ENCODE results near the gene SCD5. TPM values are rescaled to one million over a fixed set of nuclear protein-coding genes. Genes with fewer than 3 reads are reported as not detected.

The SCD5 gene
- total and polyA plus RNA-seq, 2 of the 4 experiments (the other 2 are of a cell fraction) = 12.4 to 13.5 TPM

GRCh38 chr4:82801910-82802521 is 3.4 kb upstream of the SCD5 start:
- H3K79me1 ChIP-seq (ENCODE audit: low read depth in 1 of 2, low read length in 2 of 2) = peaks cover 7 to 8% of the 10 kb centered on the region in 2 experiments; a peak in 3 of 4 replicates
- no peak overlapping the region for H3K23ac ChIP-seq (ENCODE audit: low read depth, low read length)
- H3K56ac ChIP-seq (ENCODE audit: extremely low read depth, insufficient read depth, low read length) = no peak overlapping the region
- no peak overlapping the region for H2BK15ac ChIP-seq (ENCODE audit: low read depth, low read length)
- H4K5ac ChIP-seq (ENCODE audit: low read depth, low read length) = no peak overlapping the region
- peak; percentile 51 for DNase-seq
- in situ Hi-C loops (cut with MboI; ENCODE audit: low sequenced_read_pairs) (no loop called here), dilution Hi-C loops (cut with HindIII; ENCODE audit: low sequenced_read_pairs, unreplicated experiment) (no loop called here), intact Hi-C loops (cut with micrococcal nuclease) (loop anchor here (2.0 kb wide), 1 partner anchor 339 kb away; no protein-coding TSS in a partner anchor)
- no peak overlapping the region for H3K4me2 ChIP-seq (ENCODE audit: low read depth, low read length)
- H3K4me1 ChIP-seq (ENCODE audit: control insufficient read depth, insufficient read depth, low read length) = peaks cover 6% of the 10 kb centered on the region; the same call in 1 of the 2 replicates
- H4K91ac ChIP-seq (ENCODE audit: insufficient read depth, low read depth, low read length) = no peak overlapping the region
- peaks cover 4% of the 10 kb centered on the region; the same call in 1 of the 2 replicates for H3K9me1 ChIP-seq (ENCODE audit: insufficient read depth, low read length)
- peaks cover 5% of the 10 kb centered on the region; the same call in 1 of the 2 replicates for H4K20me1 ChIP-seq (ENCODE audit: insufficient read depth, low read length)
- no TSS peak for BruUV-seq (replicated peaks)
- POLR2A ChIA-PET (ENCODE audit: unreplicated experiment) = no interaction called here
- no peak overlapping the region for H2AK9ac ChIP-seq (replicated peaks; ENCODE audit: low read depth, low read length, poor library complexity)
- H3K4ac ChIP-seq (ENCODE audit: low read depth, low read length) = no peak overlapping the region
- no peak overlapping the region for H2BK20ac ChIP-seq (ENCODE audit: low read depth, low read length)
- H3K27me3 ChIP-seq (ENCODE audit: control insufficient read depth, insufficient read depth, low read length) = peaks cover 5% of the 10 kb centered on the region
- no peak overlapping the region for H3K4me3 ChIP-seq (ENCODE audit: insufficient read depth, low read depth, low read length)
- H3K9ac ChIP-seq (ENCODE audit: low read depth, low read length) = no peak overlapping the region
- H3K36me3 ChIP-seq (ENCODE audit: control insufficient read depth, insufficient read depth, low read length) = no peaks in the 10 kb centered on the region
- TF ChIP-seq SMC3 (IDR thresholded peaks at IDR 0.05; ENCODE audit: low read depth, low read length) (peak; percentile 46), POLR2A (IDR thresholded peaks at IDR 0.05; ENCODE audit: low read depth, low read length) (no peak), MAZ (IDR thresholded peaks at IDR 0.05; ENCODE audit: borderline replicate concordance, low read depth, low read length) (no peak), RFX5 (IDR thresholded peaks at IDR 0.05; ENCODE audit: low read depth, low read length) (no peak), USF2 (IDR thresholded peaks at IDR 0.05; ENCODE audit: low read depth, low read length) (no peak), MAFK (IDR thresholded peaks at IDR 0.05; ENCODE audit: low read depth, low read length) (no peak), MXI1 (IDR thresholded peaks at IDR 0.05; ENCODE audit: borderline replicate concordance, low read depth, low read length) (no peak), NFE2L2 (IDR thresholded peaks at IDR 0.05; ENCODE audit: low read depth, low read length) (no peak), RCOR1 (IDR thresholded peaks at IDR 0.05; ENCODE audit: insufficient replicate concordance, low read length) (no peak), ELK1 (IDR thresholded peaks at IDR 0.05; ENCODE audit: borderline replicate concordance, low read depth, low read length) (no peak), BHLHE40 (IDR thresholded peaks at IDR 0.05; ENCODE audit: low read depth, low read length) (no peak), CHD1 (IDR thresholded peaks at IDR 0.05; ENCODE audit: low read depth, low read length) (no peak), RAD21 (IDR thresholded peaks at IDR 0.05; ENCODE audit: low read length) (peak; percentile 52), FOS (IDR thresholded peaks at IDR 0.05; ENCODE audit: low read depth, low read length) (no peak), CTCF (conservative IDR thresholded peaks at IDR 0.05; ENCODE audit: low read depth, low read length) (peak; percentile 54), CEBPB (IDR thresholded peaks at IDR 0.05; ENCODE audit: low read depth, low read length) (peak; percentile 52)
- no peak overlapping the region for H2BK5ac ChIP-seq (ENCODE audit: low read depth, low read length, poor library complexity, severe bottlenecking)
- CTCF ChIA-PET = interaction anchor here (0.5 kb wide), 1 partner anchor 76 kb away, joined by 3 read pairs; no protein-coding TSS in a partner anchor
- H3K18ac ChIP-seq (ENCODE audit: low read depth, low read length) = no peak overlapping the region
- no peak overlapping the region for H2AFZ ChIP-seq (replicated peaks; ENCODE audit: low read length, poor library complexity)
- no peak overlapping the region for H3K27ac ChIP-seq (ENCODE audit: insufficient read depth, low read length)
- H2BK120ac ChIP-seq (ENCODE audit: low read depth, low read length) = no peak overlapping the region
- ATAC-seq (ENCODE audit: low read depth) = no peak
- no peak overlapping the region for H4K8ac ChIP-seq (ENCODE audit: low read depth in 2 of 2, low read length in 2 of 2)
- no peak overlapping the region for H3K14ac ChIP-seq (replicated peaks; ENCODE audit: low read depth, low read length)
- H3K9me3 ChIP-seq (ENCODE audit: control insufficient read depth, insufficient read depth, low read length) = no peaks in the 10 kb centered on the region
- WGBS, 2 experiments (ENCODE audit: extremely low coverage in 2 of 2, insufficient read length in 1 of 2) = no CpG with 5 or more reads among the region's 3 CpGs
- H2AK5ac ChIP-seq (ENCODE audit: low read depth, low read length) = no peak overlapping the region

Data from IMR-90 (cell line).